Small intestine (tissue), 7 donors: ENCODE results near the gene KMT2C. TPM values are rescaled to one million over a fixed set of nuclear protein-coding genes. Genes with fewer than 3 reads are reported as not detected.
"Not testable (repeated sequence)": the region's sequence is repeated elsewhere in the genome, so short reads cannot be mapped to it uniquely, and the experiment has no call there.

Experiments used
- DNase-seq, 2 donors: peaks; one replicate each; pipeline versions ENCODE4 v3.0.0 to v3.0.0-alpha.2; 2013
- FAIRE-seq: peaks from 2 replicates; lab custom pipeline; 2012; peaks lifted over from hg19 to GRCh38; lab: Jason Lieb, UNC
- H3K27ac ChIP-seq, 3 donors: one replicate each; pipeline ENCODE4 v1.5.1; 2013; ENCODE audit warnings: low read length in 2 of 3, mild to moderate bottlenecking in 2 of 3, control low read depth in 1 of 3, inconsistent platforms in 1 of 3, low read depth in 1 of 3, moderate library complexity in 1 of 3
- H3K27me3 ChIP-seq, 3 donors: one replicate each; pipeline ENCODE4 v1.6.1; 2013; ENCODE audit warnings: low read length in 3 of 3, inconsistent platforms in 1 of 3; ENCODE audit not compliant: control insufficient read depth in 3 of 3, insufficient read depth in 3 of 3
- H3K36me3 ChIP-seq, 3 donors: one replicate each; pipeline ENCODE4 v1.6.1; 2013; ENCODE audit warnings: low read length in 3 of 3, inconsistent platforms in 1 of 3, low read depth in 1 of 3, mild to moderate bottlenecking in 1 of 3, moderate library complexity in 1 of 3; ENCODE audit not compliant: control insufficient read depth in 3 of 3, insufficient read depth in 2 of 3
- H3K4me1 ChIP-seq, 3 donors: one replicate each; pipeline ENCODE4 v1.6.1; 2013; ENCODE audit warnings: low read length in 2 of 3, inconsistent platforms in 1 of 3, low read depth in 1 of 3, mild to moderate bottlenecking in 1 of 3, moderate library complexity in 1 of 3; ENCODE audit not compliant: control insufficient read depth in 3 of 3, insufficient read depth in 2 of 3
- H3K4me3 ChIP-seq, 3 donors: one replicate each; pipeline ENCODE4 v1.5.1; 2013; ENCODE audit warnings: low read length in 3 of 3, control low read depth in 1 of 3, inconsistent platforms in 1 of 3, low read depth in 1 of 3, mild to moderate bottlenecking in 1 of 3, moderate library complexity in 1 of 3
- H3K9me3 ChIP-seq, 2 donors: one replicate each; pipeline ENCODE4 v1.6.1; 2013; ENCODE audit warnings: low read depth in 1 of 2, low read length in 1 of 2; ENCODE audit not compliant: control insufficient read depth in 2 of 2, insufficient read depth in 1 of 2
- WGBS, 3 donors: extraction: QIAGEN DNeasy Blood & Tissue Kit; methylation state at CpG; one replicate each; pipeline ENCODE4 v1.1.7; 2013; 5-methylcytosine and 5-hydroxymethylcytosine counted together
- polyA plus RNA-seq, 4 donors: library from polyadenylated mRNA; stranded (reverse) in 3 of 4; unstranded in 1 of 4; fragments of 200-250 nt in 3 of 4; fragments of 120-200 nt in 1 of 4; gene quantifications; one replicate each; pipeline versions ENCODE4 v1.2.1 to v1.2.3, GENCODE V29; 2013
- donor health status: healthy with polysubstance abuse.
- donor health status: control.
- donor health status: control.
- donor health status: Bipolar disorder and iron deficiency.
- donor health status: healthy.

The KMT2C gene
- polyA plus RNA-seq, 4 donors, result 5.7 to 34.8 (median 8.6) TPM

GRCh38 chr7:152245417-152245816, 190.4 kb downstream of the KMT2C start:
- not testable (repeated sequence) for H3K4me1 ChIP-seq, DNase-seq, H3K9me3 ChIP-seq, FAIRE-seq, H3K4me3 ChIP-seq, H3K27ac ChIP-seq, H3K27me3 ChIP-seq
- WGBS, 3 donors, result 70 to 77% (median 76%) methylated on average over 2 of the region's 2 CpGs
- H3K36me3 ChIP-seq, result peaks cover 0 to 10% (median 1%) of the 10 kb centered on the region in 3 donors

DNA sequence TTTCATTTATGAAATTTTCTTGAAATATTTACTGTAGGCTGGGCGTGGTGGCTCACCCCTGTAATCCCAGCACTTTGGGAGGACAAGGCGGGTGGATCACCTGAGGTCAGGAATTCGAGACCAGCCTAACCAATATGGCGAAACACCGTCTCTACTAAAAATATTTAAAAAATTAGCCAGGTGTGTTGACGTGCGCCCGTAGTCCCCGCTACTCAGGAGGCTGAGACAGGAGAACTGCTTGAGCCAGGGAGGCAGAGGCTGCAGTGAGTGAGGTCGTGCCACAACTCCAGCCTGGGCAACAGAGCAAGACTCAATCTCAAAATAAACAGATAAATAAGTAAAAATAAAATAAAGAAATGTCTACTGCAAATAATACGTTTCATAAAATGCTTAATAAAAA, 192.3 kb downstream of the KMT2C start:
- not testable (repeated sequence) for H3K4me1 ChIP-seq, H3K36me3 ChIP-seq, FAIRE-seq, H3K27me3 ChIP-seq, H3K9me3 ChIP-seq, H3K27ac ChIP-seq, H3K4me3 ChIP-seq, DNase-seq
- 98 to 99% (median 98%) methylated on average over 11 of the region's 11 CpGs for WGBS, 3 donors

GRCh38 chr7:152241301-152241700, 194.5 kb downstream of the KMT2C start:
- H3K9me3 ChIP-seq, FAIRE-seq, H3K27me3 ChIP-seq, H3K4me3 ChIP-seq, H3K36me3 ChIP-seq, H3K27ac ChIP-seq, H3K4me1 ChIP-seq, DNase-seq: not testable (repeated sequence)
- WGBS, 3 donors, result 87 to 89% (median 87%) methylated on average over 8 of the region's 8 CpGs

DNA sequence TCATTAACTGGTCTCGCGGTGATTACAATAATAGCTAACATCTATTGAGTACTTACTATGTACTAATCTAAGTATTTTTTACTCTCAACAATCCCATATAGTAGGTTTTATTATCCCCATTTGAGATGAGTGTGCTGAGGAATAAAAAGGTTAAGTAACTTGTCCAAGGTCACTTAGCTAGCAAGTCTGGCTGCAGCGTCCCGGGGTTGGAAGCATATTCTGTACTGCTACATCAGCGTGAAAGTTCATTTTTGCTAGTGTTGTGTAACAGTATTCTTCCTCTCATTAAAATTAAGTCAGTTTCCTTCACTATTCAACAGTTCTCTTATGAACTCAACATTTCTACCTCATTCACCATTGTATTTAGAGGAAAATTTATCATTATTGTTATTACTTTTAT, 199.5 kb downstream of the KMT2C start:
- H3K36me3 ChIP-seq, result peaks cover 0 to 14% (median 0%) of the 10 kb centered on the region in 3 donors
- not testable (repeated sequence) for H3K4me1 ChIP-seq, H3K27me3 ChIP-seq, H3K4me3 ChIP-seq, FAIRE-seq, H3K9me3 ChIP-seq, H3K27ac ChIP-seq, DNase-seq
- WGBS, 3 donors, result 96 to 97% (median 97%) methylated on average over 5 of the region's 5 CpGs

DNA sequence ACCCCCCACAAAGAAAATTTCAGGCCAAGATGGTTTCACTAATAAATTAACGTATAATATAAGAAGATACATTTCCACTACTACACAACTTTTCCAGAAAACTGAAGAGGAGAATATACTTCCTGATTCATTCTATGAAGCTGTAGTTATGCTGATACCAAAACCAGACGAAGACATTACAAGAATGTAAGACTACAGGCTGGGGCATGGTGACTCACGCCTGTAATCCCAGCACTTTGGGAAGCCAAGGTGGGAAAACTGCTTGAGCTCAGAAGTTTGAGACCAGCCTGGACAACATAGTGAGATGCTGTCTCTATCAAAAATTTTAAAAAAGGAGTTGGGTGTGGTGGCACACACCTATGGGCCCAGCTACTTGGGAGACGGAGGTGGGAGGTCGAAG, 201.4 kb downstream of the KMT2C start:
- H3K9me3 ChIP-seq, FAIRE-seq, H3K27ac ChIP-seq, H3K27me3 ChIP-seq, H3K4me3 ChIP-seq, H3K4me1 ChIP-seq, DNase-seq: not testable (repeated sequence)
- H3K36me3 ChIP-seq, result peaks cover 0 to 11% (median 0%) of the 10 kb centered on the region in 3 donors
- 96 to 99% (median 99%) methylated on average over 5 of the region's 5 CpGs for WGBS, 3 donors

DNA sequence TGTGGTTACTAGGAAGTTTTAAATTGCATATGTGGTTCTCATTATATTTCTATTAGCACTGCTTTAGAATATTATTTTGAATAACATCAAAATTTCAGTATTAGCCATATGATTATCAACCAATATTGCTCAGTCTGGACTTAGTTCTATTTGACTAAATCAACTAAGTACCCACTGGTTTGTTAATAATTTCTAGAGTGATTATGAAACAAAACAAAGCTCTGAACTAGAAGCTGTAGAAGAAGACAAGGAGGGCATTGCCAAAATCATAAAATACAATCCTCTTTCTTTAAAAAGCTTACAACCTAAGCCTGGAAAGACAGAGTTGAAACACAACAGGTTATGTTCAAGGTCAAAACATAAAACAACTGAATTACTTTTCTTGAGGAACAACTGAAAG, 204.7 kb downstream of the KMT2C start:
- no peaks in the 10 kb centered on the region for H3K27me3 ChIP-seq
- no peak for FAIRE-seq
- no peak overlapping the region for H3K4me3 ChIP-seq
- no peak overlapping the region for H3K27ac ChIP-seq
- peaks cover 0 to 13% (median 0%) of the 10 kb centered on the region in 3 donors for H3K36me3 ChIP-seq
- no peaks in the 10 kb centered on the region for H3K4me1 ChIP-seq
- peak in 1 of 2 donors; percentile 6 for DNase-seq
- H3K9me3 ChIP-seq, result no peaks in the 10 kb centered on the region

DNA sequence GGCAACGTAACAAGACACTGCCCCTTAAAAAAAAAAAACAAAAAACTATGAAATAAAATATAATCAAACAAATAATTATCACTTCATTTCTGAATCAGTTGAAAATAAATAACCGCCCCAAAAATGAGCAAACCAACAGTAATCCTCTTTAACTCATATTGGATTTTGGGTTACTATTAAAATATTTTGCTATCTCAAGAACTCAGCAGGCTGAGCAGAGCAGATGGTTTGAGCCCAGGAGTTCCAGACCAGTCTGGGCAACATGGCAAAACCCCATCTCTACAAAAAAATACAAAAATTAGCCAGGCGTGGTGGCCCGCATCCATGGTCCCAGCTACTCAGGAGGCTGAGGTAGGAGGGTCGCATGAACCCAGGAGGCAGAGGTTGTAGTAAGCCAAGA, 216.2 kb downstream of the KMT2C start:
- H3K4me3 ChIP-seq, FAIRE-seq, H3K27ac ChIP-seq, DNase-seq, H3K27me3 ChIP-seq, H3K4me1 ChIP-seq, H3K9me3 ChIP-seq: not testable (repeated sequence)
- 96 to 98% (median 97%) methylated on average over 5 of the region's 5 CpGs for WGBS, 3 donors
- H3K36me3 ChIP-seq, result peaks cover 0 to 16% (median 5%) of the 10 kb centered on the region in 3 donors

DNA sequence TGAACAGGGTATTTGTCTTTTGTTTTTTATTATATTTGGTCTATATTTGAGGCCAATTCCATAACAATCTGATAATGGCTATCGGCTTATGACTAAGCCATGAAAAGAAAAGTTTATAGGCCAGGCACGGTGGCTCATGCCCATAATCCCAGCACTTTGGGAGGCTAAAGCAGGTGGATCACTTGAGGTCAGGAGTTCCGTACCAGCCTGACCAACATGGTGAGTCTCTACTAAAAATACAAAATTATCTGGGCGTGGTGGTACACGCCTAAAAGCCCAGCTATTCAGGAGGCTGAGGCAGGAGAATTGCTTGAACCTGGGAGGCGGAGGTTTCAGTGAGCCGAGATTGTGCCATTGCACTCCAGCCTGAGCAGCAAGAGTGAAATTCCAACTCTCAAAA, 227.0 kb downstream of the KMT2C start:
- peaks cover 0 to 14% (median 0%) of the 10 kb centered on the region in 3 donors for H3K36me3 ChIP-seq
- 92 to 94% (median 93%) methylated on average over 7 of the region's 7 CpGs for WGBS, 3 donors
- H3K27me3 ChIP-seq, result not testable (repeated sequence)

GRCh38 chr7:152204417-152204816, 231.4 kb downstream of the KMT2C start:
- H3K4me3 ChIP-seq, H3K4me1 ChIP-seq, FAIRE-seq, H3K27me3 ChIP-seq, DNase-seq, H3K9me3 ChIP-seq, H3K27ac ChIP-seq: not testable (repeated sequence)
- peaks cover 0 to 13% (median 2%) of the 10 kb centered on the region in 3 donors for H3K36me3 ChIP-seq

More for the DNA sequence above, 227.0 kb downstream of the KMT2C start:
- not testable (repeated sequence) for H3K4me1 ChIP-seq, H3K4me3 ChIP-seq, DNase-seq, FAIRE-seq, H3K27ac ChIP-seq, H3K9me3 ChIP-seq
